Measurements from ENCODE around the gene MYEOV. TPM values are rescaled to one million over a fixed set of nuclear protein-coding genes. Genes with fewer than 3 reads are reported as not detected.
A peak's percentile ranks its signal among the peaks of the same experiment; 100 is the strongest.

MYEOV gene
- total RNA-seq, 3 donors from 2014 or later (not counting 1 experiment from before 2014, with no cell fraction given): 1.1 to 1.2 TPM; not detected in 1

DNA sequence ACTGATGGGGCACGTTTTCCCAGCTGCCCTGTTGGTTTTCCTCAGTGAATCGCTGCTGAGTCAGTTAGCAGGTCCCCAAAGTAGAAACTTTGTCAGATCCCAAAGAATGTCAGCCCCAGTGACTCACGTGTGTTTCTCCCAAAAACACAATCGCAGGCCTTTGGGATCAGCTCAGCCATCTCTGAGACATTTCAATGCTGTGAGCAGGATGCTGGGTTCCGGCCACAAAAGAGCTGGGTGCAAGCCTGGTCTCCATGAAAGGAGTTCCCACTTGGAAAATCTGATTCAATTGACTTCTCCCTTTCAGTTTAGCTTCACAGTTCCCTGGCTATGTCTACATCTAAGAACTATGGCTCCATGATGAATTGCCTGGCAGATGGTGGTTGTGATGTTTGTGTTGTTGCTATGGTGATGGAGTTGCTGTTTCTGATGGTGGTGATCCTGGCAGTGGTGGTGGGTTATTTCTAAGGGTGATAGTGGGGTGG lies 28.0 kb downstream of the MYEOV start:
- intact Hi-C loops (cut with micrococcal nuclease): no loop called here
- H3K36me3 Mint-ChIP-seq: no peaks in the 10 kb centered on the region

DNA sequence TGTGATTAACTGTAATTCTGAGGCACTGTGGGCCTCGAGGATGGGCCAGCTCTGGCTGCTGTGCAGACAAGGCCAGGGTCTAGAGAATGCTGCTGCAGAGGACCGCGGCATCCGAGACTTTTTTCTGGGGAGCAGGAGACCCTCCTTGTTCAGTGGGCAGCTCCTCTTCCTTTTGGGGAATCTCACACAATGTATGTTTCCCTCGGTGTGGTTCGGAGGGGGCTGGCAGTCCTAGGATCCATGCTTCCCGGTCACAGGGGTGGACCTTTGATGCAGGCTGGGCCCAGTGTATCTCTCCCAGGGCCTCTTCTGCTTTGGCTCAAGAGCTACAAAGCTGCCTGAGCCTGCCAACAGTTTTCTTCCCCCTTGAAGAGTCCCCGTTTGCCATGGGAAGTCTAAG lies 31.5 kb downstream of the MYEOV start:
- H3K27ac ChIP-seq (ENCODE audit: low read length): no peak overlapping the region
- Mint-ChIP-seq H3K4me3 (no peak overlapping the region), H3K9me3 (no peaks in the 10 kb centered on the region)

More for the DNA sequence above, 28.0 kb downstream of the MYEOV start:
- H3K27ac ChIP-seq (ENCODE audit: low read length): no peak overlapping the region
- WGBS (ENCODE audit: insufficient coverage): 84% methylated on average over 5 of the region's 5 CpGs
- peaks cover 2 to 23% of the 10 kb centered on the region in 2 donors for H3K27me3 Mint-ChIP-seq (ENCODE audit: low read depth in 2 of 2)
- ATAC-seq (peak in 1 of 3 donors; percentile 30), DNase-seq (no peak)
- TF ChIP-seq, protein P1, sequence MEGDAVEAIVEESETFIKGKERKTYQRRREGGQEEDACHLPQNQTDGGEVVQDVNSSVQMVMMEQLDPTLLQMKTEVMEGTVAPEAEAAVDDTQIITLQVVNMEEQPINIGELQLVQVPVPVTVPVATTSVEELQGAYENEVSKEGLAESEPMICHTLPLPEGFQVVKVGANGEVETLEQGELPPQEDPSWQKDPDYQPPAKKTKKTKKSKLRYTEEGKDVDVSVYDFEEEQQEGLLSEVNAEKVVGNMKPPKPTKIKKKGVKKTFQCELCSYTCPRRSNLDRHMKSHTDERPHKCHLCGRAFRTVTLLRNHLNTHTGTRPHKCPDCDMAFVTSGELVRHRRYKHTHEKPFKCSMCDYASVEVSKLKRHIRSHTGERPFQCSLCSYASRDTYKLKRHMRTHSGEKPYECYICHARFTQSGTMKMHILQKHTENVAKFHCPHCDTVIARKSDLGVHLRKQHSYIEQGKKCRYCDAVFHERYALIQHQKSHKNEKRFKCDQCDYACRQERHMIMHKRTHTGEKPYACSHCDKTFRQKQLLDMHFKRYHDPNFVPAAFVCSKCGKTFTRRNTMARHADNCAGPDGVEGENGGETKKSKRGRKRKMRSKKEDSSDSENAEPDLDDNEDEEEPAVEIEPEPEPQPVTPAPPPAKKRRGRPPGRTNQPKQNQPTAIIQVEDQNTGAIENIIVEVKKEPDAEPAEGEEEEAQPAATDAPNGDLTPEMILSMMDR (IDR thresholded peaks at IDR 0.05): no peak
- no peak overlapping the region for H3K4me3 Mint-ChIP-seq
- H3K9me3 Mint-ChIP-seq: no peaks in the 10 kb centered on the region
- no peaks in the 10 kb centered on the region for H3K4me1 ChIP-seq (ENCODE audit: control insufficient read depth, insufficient read depth, low read length)
- peaks cover 8 to 16% of the 10 kb centered on the region in 2 donors for H3K4me1 Mint-ChIP-seq
- no peaks in the 10 kb centered on the region for H3K27me3 ChIP-seq (ENCODE audit: control insufficient read depth, insufficient read depth, low read length)
- no peaks in the 10 kb centered on the region for H3K36me3 ChIP-seq (ENCODE audit: control insufficient read depth, insufficient read depth, low read length)
- H3K27ac Mint-ChIP-seq: no peak overlapping the region
- H3K4me3 ChIP-seq (ENCODE audit: low read length): no peak overlapping the region
- peaks cover 9% of the 10 kb centered on the region for H3K9me3 ChIP-seq (ENCODE audit: control insufficient read depth, insufficient read depth, low read length)

DNA sequence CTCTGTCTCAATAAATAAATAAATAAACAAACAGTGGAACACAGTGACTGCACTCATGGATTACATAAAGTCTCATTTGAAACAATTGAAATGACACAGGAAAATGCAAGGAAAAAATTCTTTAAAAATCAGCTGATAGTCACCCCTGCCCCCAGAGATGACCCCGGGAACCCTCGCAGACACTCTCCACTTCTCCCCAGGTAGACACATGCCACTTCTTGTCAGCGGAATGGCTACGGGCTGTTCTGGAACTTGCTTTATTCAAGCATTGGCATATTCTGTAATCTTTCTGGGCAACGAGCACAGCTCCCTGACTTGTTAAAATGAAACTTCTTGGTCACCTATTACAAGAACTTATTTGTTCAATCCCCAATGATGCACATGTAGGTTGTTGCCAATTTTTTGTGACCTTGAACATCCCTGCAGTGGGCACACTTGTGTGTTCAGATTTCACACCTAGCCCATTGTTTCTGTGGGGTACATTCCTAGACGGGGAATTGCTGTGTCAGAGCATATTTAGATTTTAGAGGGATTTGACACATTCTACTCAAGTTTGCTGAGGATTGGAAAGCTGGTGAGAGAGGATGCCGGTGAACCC lies 32.8 kb downstream of the MYEOV start:
- DNase-seq (peak in 1 of 2 donors; percentile 7), ATAC-seq (no peak)
- WGBS (ENCODE audit: insufficient coverage): 93% methylated on average over 7 of the region's 7 CpGs
- Histone ChIP-seq H3K4me3 (ENCODE audit: low read length) (no peak overlapping the region), H3K27me3 (ENCODE audit: control insufficient read depth, insufficient read depth, low read length) (no peaks in the 10 kb centered on the region), H3K27ac (ENCODE audit: low read length) (no peak overlapping the region), H3K4me1 (ENCODE audit: control insufficient read depth, insufficient read depth, low read length) (no peaks in the 10 kb centered on the region), H3K36me3 (ENCODE audit: control insufficient read depth, insufficient read depth, low read length) (no peaks in the 10 kb centered on the region), H3K9me3 (ENCODE audit: control insufficient read depth, insufficient read depth, low read length) (peaks cover 9% of the 10 kb centered on the region)
- intact Hi-C loops (cut with micrococcal nuclease): no loop called here
- H3K27me3 Mint-ChIP-seq (ENCODE audit: low read depth in 2 of 2): peaks cover 6 to 9% of the 10 kb centered on the region in 2 donors
- no peaks in the 10 kb centered on the region for H3K9me3 Mint-ChIP-seq
- no peaks in the 10 kb centered on the region for H3K4me1 Mint-ChIP-seq
- H3K27ac Mint-ChIP-seq: no peak overlapping the region
- TF ChIP-seq, protein P1 (IDR thresholded peaks at IDR 0.05): no peak
- no peak overlapping the region for H3K4me3 Mint-ChIP-seq
- no peaks in the 10 kb centered on the region for H3K36me3 Mint-ChIP-seq

More for the DNA sequence above, 31.5 kb downstream of the MYEOV start:
- H3K4me1 ChIP-seq (ENCODE audit: control insufficient read depth, insufficient read depth, low read length): no peaks in the 10 kb centered on the region
- H3K27me3 ChIP-seq (ENCODE audit: control insufficient read depth, insufficient read depth, low read length): no peaks in the 10 kb centered on the region
- no peaks in the 10 kb centered on the region for H3K36me3 ChIP-seq (ENCODE audit: control insufficient read depth, insufficient read depth, low read length)
- intact Hi-C loops (cut with micrococcal nuclease): no loop called here
- Mint-ChIP-seq H3K27me3 (ENCODE audit: low read depth in 2 of 2) (peaks cover 0 to 6% of the 10 kb centered on the region in 2 donors), H3K36me3 (no peaks in the 10 kb centered on the region), H3K27ac (no peak overlapping the region), H3K4me1 (no peaks in the 10 kb centered on the region)
- no peak overlapping the region for H3K4me3 ChIP-seq (ENCODE audit: low read length)
- DNase-seq (no peak), ATAC-seq (no peak)
- TF ChIP-seq, protein P1 (IDR thresholded peaks at IDR 0.05): no peak
- 90% methylated on average over 8 of the region's 8 CpGs for WGBS (ENCODE audit: insufficient coverage)
- peaks cover 9% of the 10 kb centered on the region for H3K9me3 ChIP-seq (ENCODE audit: control insufficient read depth, insufficient read depth, low read length)

All from natural killer cell (primary cell).